Loucy (cell line): Measurements from ENCODE around the gene CAMK1D.

Source experiments
- CTCF ChIP-seq: fragments of 200-600 bp; sonication (generic); conservative IDR thresholded peaks from 2 replicates; pipeline ENCODE4 v1.5.1; 2014; ENCODE audit warnings: mild to moderate bottlenecking, antibody characterized with exemption, low read length
- EZH2phosphoT487 ChIP-seq: fragments of 200-600 bp; IDR thresholded peaks from 2 replicates; pipeline ENCODE4 v1.6.1; 2018; ENCODE audit warnings: antibody characterized with exemption, mild to moderate bottlenecking, moderate library complexity, borderline replicate concordance

GRCh38 chr10:12534824-12535223, 185.5 kb downstream of the CAMK1D start:
- TF ChIP-seq CTCF (no peak), EZH2phosphoT487 (no peak)
